Tibial nerve (tissue), 4 donors: ENCODE results near the gene COQ10B. TPM values are rescaled to one million over a fixed set of nuclear protein-coding genes. Genes with fewer than 3 reads are reported as not detected.

Experiments
- DNase-seq, 2 donors: peaks; one replicate each; pipeline ENCODE4 v3.0.0-alpha.2; 2019; ENCODE audit warnings: low spot score in 2 of 2
- H3K27ac ChIP-seq, 4 donors: fragments of 200-600 bp; sonication (generic) in 3 of 4; one replicate each; pipeline ENCODE4 v1.5.1; 2017 to 2019; ENCODE audit warnings: mild to moderate bottlenecking in 1 of 4
- H3K27me3 ChIP-seq, 2 donors: fragments of 200-600 bp; sonication (generic) in 1 of 2; one replicate each; pipeline versions ENCODE4 v1.5.1 to v1.6.0; 2017 to 2019
- H3K36me3 ChIP-seq, 3 donors: fragments of 200-600 bp; sonication (generic); one replicate each; pipeline ENCODE4 v1.5.1; 2018 to 2019
- H3K4me1 ChIP-seq, 4 donors: fragments of 200-600 bp; sonication (generic) in 3 of 4; one replicate each; pipeline ENCODE4 v1.5.1; 2017 to 2019
- H3K4me3 ChIP-seq, 4 donors: fragments of 200-600 bp; sonication (generic) in 3 of 4; one replicate each; pipeline ENCODE4 v1.5.1; 2017 to 2019; ENCODE audit warnings: mild to moderate bottlenecking in 1 of 4, moderate library complexity in 1 of 4
- H3K9me3 ChIP-seq, 4 donors: fragments of 200-600 bp; sonication (generic) in 3 of 4; one replicate each; pipeline ENCODE4 v1.5.1; 2017 to 2019
- EP300 ChIP-seq, 2 donors: sonication (generic); formaldehyde crosslinking; IDR thresholded peaks; one replicate each; pipeline ENCODE4 v1.6.1; 2017; ENCODE audit warnings: antibody characterized with exemption in 2 of 2, mild to moderate bottlenecking in 1 of 2
- POLR2A ChIP-seq, 2 donors: fragments of 450-650 bp; IDR thresholded peaks; one replicate each; pipeline ENCODE4 v1.6.1; 2017; ENCODE audit warnings: antibody characterized with exemption in 2 of 2, mild to moderate bottlenecking in 2 of 2, moderate library complexity in 2 of 2
- WGBS, 2 donors: methylation state at CpG; one replicate each; pipeline ENCODE4 v1.1.5; 2018; 5-methylcytosine and 5-hydroxymethylcytosine counted together
- total RNA-seq, 4 donors: library from RNA; depleted of rRNA; stranded (reverse); fragments of >200 nt; gene quantifications; one replicate each; pipeline ENCODE4 v1.1.0, GENCODE V29; 2016
- TF ChIP-seq, protein P1 (sequence below), 5 experiments: fragments of 200-600 bp in 3 of 5; fragments of 450-650 bp in 2 of 5; sonication (generic) in 3 of 5; IDR thresholded peaks; one replicate each; pipeline ENCODE4 v1.5.1; 2016 to 2019; ENCODE audit warnings: antibody characterized with exemption in 5 of 5, mild to moderate bottlenecking in 3 of 5, moderate library complexity in 2 of 5

Gene COQ10B
- total RNA-seq, 4 donors from 2014 or later: 17.8 to 21.0 (median 19.1) TPM

DNA sequence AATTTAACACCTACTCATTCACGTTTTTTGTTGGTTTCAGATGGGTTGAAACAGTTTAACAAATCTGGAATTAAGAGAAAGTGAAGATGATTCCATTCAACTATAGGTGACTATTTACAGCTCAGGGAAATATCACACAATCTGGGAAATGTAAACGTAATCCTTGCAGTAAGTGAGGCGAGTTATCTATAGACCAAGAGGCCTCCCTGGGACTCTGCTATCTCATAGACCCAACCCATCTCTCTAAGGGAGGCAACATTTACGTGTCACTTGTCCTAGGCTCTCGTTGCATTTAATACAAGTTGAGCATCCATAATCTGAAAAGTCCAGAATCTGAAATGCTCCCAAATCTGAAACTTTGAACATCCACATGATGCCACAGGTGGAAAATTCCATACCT lies 60.6 kb downstream of the COQ10B start:
- Histone ChIP-seq H3K36me3 (peaks cover 0 to 9% (median 0%) of the 10 kb centered on the region in 3 donors), H3K4me3 (no peak overlapping the region), H3K27me3 (no peaks in the 10 kb centered on the region), H3K9me3 (no peaks in the 10 kb centered on the region), H3K27ac (no peak overlapping the region), H3K4me1 (peaks cover 0 to 33% (median 8%) of the 10 kb centered on the region in 4 donors)
- 91 to 93% methylated on average over 5 of the region's 5 CpGs for WGBS, 2 donors
- no peak for DNase-seq
- TF ChIP-seq, protein P1, sequence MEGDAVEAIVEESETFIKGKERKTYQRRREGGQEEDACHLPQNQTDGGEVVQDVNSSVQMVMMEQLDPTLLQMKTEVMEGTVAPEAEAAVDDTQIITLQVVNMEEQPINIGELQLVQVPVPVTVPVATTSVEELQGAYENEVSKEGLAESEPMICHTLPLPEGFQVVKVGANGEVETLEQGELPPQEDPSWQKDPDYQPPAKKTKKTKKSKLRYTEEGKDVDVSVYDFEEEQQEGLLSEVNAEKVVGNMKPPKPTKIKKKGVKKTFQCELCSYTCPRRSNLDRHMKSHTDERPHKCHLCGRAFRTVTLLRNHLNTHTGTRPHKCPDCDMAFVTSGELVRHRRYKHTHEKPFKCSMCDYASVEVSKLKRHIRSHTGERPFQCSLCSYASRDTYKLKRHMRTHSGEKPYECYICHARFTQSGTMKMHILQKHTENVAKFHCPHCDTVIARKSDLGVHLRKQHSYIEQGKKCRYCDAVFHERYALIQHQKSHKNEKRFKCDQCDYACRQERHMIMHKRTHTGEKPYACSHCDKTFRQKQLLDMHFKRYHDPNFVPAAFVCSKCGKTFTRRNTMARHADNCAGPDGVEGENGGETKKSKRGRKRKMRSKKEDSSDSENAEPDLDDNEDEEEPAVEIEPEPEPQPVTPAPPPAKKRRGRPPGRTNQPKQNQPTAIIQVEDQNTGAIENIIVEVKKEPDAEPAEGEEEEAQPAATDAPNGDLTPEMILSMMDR (IDR thresholded peaks at IDR 0.05): no peak
- no peak for TF ChIP-seq EP300 (IDR thresholded peaks at IDR 0.05)
- no peak for TF ChIP-seq POLR2A (IDR thresholded peaks at IDR 0.05)

DNA sequence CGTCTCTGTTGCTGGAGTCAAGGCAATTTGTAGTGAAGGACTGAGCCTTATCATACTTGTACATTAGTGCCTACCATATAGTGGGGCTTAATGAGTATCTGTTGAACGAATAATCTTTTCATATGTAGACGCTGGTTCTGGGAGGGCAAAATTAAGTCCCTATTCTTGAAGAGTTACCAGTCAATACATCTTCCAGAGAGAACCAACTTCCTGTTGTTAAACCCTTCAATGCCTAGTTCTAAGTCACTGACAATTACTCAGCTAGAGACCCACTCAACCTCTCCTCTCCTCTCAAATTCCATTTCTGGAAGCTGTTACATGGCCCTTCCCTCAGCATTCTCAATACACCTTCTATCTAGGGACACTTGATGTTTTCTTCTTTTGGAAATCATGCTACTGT lies 61.4 kb downstream of the COQ10B start:
- Histone ChIP-seq H3K36me3 (peaks cover 0 to 9% (median 0%) of the 10 kb centered on the region in 3 donors), H3K4me3 (peak overlapping the region in 3 of 4 donors; percentile 43 to 91 (median 87)), H3K27ac (peak overlapping the region; percentile 88 to 97 (median 93)), H3K27me3 (no peaks in the 10 kb centered on the region), H3K4me1 (peaks cover 0 to 40% (median 8%) of the 10 kb centered on the region in 4 donors), H3K9me3 (no peaks in the 10 kb centered on the region)
- no peak for TF ChIP-seq EP300 (IDR thresholded peaks at IDR 0.05)
- TF ChIP-seq, protein P1 (IDR thresholded peaks at IDR 0.05): no peak
- no peak for TF ChIP-seq POLR2A (IDR thresholded peaks at IDR 0.05)
- no peak for DNase-seq
- 52 to 59% methylated on average over 3 of the region's 3 CpGs for WGBS, 2 donors

DNA sequence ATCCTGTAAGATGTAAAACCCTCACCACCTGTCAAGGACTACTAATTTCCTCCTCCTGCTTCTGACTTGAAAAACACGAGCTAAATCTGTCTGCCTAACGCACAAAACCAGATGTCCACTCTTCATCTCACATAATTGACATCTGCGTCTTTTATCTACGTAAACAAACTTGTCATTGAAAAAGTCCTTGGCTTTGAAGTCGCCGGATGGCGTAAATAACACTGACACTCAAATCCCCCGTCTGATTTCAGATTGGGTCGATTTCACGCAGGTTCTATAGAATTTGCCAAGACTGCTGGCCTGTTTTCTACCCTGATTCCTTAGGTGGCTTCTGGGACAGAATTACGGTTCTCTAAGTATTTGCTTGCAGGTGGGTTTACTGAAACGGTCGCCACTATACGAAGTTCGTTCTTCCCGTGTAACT lies 62.0 kb downstream of the COQ10B start:
- Histone ChIP-seq H3K36me3 (peaks cover 0 to 9% (median 0%) of the 10 kb centered on the region in 3 donors), H3K27me3 (no peaks in the 10 kb centered on the region), H3K4me3 (peak overlapping the region; percentile 43 to 91 (median 82)), H3K4me1 (peaks cover 0 to 40% (median 8%) of the 10 kb centered on the region in 4 donors), H3K9me3 (no peaks in the 10 kb centered on the region), H3K27ac (peak overlapping the region; percentile 88 to 97 (median 93))
- no peak for TF ChIP-seq POLR2A (IDR thresholded peaks at IDR 0.05)
- peak in 1 of 2 donors; percentile 9 for TF ChIP-seq EP300 (IDR thresholded peaks at IDR 0.05)
- DNase-seq: no peak
- 0 to 1% methylated on average over 16 of the region's 16 CpGs for WGBS, 2 donors

DNA sequence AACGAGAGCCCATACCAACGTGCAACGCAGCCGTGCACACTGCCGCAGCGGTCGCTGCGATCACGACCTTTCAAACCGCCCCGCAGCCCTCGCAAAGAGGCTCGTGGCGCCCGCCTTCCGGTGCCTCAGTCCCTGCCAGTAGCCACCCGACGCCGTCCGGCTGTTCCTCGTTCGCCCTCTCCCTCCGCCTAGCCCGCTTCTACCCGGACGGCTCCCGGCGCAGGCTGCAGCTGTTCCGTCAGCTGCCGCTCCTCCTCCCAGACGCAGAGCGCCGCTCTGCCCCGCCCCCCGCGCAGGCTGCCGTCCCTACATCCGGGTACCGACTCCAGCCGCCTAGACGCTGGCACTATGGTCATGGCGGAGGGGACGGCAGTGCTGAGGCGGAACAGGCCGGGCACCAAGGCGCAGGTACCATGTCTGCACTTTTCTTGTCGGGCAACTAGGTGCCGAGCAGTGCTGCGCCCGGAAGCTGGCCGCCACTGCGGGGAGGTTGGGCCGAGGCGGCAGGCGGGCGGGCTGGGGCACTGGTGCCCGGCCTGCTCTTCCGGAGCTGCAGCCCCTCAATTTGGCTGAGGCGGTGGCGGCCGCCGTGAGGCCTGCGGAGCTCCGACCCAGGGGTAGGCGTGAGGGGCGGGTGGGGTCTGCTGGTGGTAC lies 62.5 kb downstream of the COQ10B start, which contains the start of gene MOB4:
TSS of gene MOB4 (plus strand) at position 328 of the 654 bp plus-strand sequence. CDS start at position 349, 21 bp downstream.
- Histone ChIP-seq H3K36me3 (peaks cover 0 to 9% (median 0%) of the 10 kb centered on the region in 3 donors), H3K27ac (peak within 1 kb of the TSS; percentile 88 to 97 (median 93)), H3K4me1 (peaks cover 0 to 40% (median 8%) of the 10 kb centered on the region in 4 donors), H3K27me3 (no peaks in the 10 kb centered on the region), H3K4me3 (peak within 1 kb of the TSS; percentile 72 to 91 (median 82)), H3K9me3 (no peaks in the 10 kb centered on the region)
- 1% methylated on average over 37 to 64 of the region's 66 CpGs for WGBS, 2 donors
- TF ChIP-seq, protein P1 (IDR thresholded peaks at IDR 0.05): peak in 2 of 5 experiments; percentile 48 to 63
- TF ChIP-seq POLR2A (IDR thresholded peaks at IDR 0.05) (peak; percentile 96 to 98), EP300 (IDR thresholded peaks at IDR 0.05) (peak; percentile 83 to 100)
- DNase-seq: peak; percentile 87

DNA sequence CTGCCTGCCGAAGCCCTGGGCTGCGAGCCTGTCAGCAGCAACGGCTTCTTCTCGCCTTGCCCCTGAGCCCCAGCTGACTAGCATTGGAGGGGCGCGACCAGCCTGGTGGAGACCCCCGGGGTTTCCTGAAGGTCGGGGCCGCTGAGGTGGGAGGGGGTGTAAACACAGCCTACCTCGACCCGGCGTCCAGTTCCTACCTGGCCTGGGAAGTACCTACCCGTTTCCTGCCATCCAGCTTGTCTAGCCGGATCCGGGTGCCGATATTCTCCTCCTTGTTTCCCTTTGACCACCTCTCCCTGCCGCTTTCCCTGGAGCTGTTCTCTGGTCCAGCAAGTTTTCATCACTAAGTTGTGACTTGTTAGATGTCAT lies 63.0 kb downstream of the COQ10B start:
- H3K4me3 ChIP-seq: peak overlapping the region; percentile 72 to 91 (median 82)
- WGBS, 2 donors: 0% methylated on average over 16 to 17 of the region's 17 CpGs
- peak overlapping the region; percentile 88 to 97 (median 93) for H3K27ac ChIP-seq
- H3K4me1 ChIP-seq: peaks cover 0 to 40% (median 8%) of the 10 kb centered on the region in 4 donors
- peaks cover 0 to 14% (median 0%) of the 10 kb centered on the region in 3 donors for H3K36me3 ChIP-seq
- TF ChIP-seq, protein P1 (IDR thresholded peaks at IDR 0.05): no peak
- no peak for TF ChIP-seq POLR2A (IDR thresholded peaks at IDR 0.05)
- no peak for TF ChIP-seq EP300 (IDR thresholded peaks at IDR 0.05)
- H3K9me3 ChIP-seq: no peaks in the 10 kb centered on the region
- DNase-seq: no peak
- H3K27me3 ChIP-seq: no peaks in the 10 kb centered on the region
